Stimulated activated CD4-positive, alpha-beta T cell treated with anti-CD3 and anti-CD28 coated beads, TNF-alpha, amount 100 ng/mL, for 48 hours (primary cell): Measurements from ENCODE around the gene IFT122.

ENCODE experiments used
- DNase-seq, 3 donors: peaks; one replicate each; pipeline ENCODE4 v3.0.0-alpha.2; 2020; ENCODE audit warnings: low read depth in 3 of 3

Gene IFT122

GRCh38 chr3:129555616-129556357 is 115.8 kb downstream of the IFT122 start:
- no peak for DNase-seq

DNA sequence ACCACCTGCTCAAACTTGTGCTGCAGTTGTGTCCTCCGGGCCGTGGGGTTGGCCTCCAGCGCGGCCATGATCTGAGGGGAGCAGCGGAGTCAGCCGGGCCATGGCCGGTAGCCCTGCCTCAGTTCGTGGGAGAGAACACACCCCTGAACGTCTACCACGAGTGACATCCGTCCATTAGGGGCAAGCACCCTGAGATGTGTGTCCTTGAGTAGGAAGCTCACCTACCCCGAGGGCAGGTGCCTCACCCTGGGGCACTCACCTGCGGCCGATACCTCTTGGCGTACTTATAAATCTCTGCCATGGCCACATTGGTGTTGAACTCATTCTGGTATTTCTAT is 116.3 kb downstream of the IFT122 start:
- DNase-seq = no peak

GRCh38 chr3:129556890-129557547 is 117.0 kb downstream of the IFT122 start:
- no peak for DNase-seq

GRCh38 chr3:129557548-129557894 is 117.5 kb downstream of the IFT122 start:
- DNase-seq = no peak

GRCh38 chr3:129558081-129558771 is 118.2 kb downstream of the IFT122 start:
- no peak for DNase-seq

- no peak for DNase-seq
Observed at GRCh38 chr3:129558772-129559564, 118.9 kb downstream of the IFT122 start.

- DNase-seq = no peak
Observed at GRCh38 chr3:129559565-129560079, 119.6 kb downstream of the IFT122 start.

GRCh38 chr3:129560269-129560787 is 120.3 kb downstream of the IFT122 start:
- no peak for DNase-seq

- DNase-seq = no peak
Observed at GRCh38 chr3:129560911-129561594, 121.0 kb downstream of the IFT122 start.

DNA sequence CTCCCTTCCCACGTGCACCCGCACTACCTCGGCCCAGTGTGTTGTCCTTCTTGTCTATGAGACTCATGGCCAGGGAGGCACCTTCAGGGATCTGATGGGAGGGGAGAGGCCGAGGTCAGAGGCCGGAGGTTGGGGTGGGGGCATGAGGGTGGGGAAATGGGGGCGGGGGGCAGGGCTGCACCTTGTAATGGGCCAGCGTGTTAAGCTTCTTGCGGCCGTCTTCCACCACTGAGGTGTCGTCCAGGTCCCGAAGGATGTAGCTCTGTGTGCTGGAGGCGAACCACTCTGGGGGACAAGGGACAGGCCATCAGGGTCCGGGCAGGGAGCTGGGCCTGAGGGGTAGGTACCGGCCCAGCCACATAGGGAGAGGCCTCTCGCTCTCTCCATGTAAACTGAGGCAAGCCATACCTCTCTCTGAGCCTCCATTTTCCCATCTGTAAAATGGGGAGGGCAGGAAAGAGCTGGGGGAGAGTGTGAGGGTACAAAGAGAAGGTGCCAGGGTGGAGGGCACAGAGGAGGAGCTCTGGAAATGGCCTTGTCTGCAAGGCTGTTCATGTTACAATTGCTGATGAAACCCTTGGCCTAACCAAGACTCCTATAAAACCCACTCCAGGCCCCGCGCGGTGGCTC is 121.7 kb downstream of the IFT122 start:
- no peak for DNase-seq

- DNase-seq = no peak
Observed at GRCh38 chr3:129562803-129563202, 122.8 kb downstream of the IFT122 start.

- DNase-seq = no peak
Observed at GRCh38 chr3:129563332-129563731, 123.3 kb downstream of the IFT122 start.

- no peak for DNase-seq
Observed at GRCh38 chr3:129563850-129564535, 124.0 kb downstream of the IFT122 start.

DNA sequence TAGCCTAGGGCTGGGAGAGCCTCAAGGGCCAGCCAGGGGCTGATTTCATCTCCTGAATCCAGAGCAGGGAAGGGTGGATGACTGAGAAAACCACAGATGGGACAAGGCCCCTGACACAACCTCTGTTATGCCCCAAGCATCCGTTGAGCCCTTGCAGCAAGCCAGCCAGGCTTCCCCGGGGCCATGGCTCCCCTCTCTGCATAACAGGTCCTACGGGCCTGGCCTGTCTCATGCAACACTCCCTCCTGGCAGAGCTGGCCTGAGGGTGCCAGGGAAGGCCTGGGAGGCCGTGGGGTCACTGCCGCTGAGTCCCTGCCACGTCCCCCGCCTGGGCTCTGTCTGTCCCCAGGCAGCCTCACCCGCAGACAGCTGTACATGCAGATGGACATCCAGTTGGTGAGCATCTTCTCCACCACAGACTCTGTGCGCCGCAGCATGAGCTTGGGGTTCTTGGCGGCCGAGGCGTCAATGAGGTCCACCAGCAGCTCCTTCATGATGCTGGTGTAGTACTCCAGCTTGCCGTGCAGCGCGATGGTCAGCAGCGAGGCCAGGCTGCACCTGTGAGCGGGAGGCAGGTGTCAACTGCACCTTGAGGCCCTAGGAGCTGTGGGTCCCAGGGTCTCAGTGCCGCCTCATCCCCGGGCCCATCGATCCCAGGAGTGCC is 125.1 kb downstream of the IFT122 start:
- DNase-seq = no peak

DNA sequence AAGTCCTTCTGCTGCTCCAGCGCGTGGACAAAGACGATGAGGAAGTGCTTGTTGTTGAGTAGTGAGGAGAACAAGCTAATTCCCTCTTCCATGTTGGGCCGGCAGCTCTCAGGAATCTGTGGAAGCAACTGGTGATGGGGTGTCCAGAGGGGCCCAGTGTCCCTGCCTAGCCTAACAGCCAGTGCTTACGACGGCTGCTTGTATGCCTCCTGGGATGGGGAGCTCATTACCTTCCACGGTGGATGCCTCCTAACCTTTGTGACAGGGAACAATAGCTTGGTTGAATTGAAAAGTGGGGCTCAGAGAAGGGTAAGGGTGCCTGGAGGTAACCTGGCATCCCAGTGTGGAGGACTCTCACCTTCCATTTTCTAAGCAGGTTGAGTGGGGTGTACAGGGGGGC is 125.9 kb downstream of the IFT122 start:
- no peak for DNase-seq

DNA sequence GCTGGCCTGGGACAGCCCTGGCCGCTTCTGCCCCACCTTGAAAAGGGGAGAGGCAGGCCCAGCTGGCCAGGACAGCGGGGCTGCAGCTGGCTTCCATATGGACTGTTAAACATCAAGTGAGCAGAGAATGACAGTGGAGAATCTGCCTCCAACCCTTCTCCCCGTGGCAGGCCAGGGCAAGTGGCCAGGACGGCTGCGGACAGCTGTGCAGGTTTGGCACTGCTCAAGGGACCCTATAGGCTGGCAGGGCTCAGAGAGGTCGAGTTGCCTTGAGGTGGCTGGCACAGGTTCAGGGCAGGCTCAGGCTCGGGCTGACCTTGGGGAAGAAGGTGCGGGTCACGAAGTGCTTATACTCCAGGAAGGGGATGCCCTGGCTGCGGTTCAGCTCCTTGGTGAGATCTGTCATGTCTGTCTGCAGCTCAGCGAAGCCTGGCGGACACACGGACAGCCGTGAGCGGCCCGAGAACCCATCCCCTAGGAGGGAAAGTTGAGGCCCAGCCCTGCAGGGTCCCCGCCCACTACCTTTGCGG is 127.2 kb downstream of the IFT122 start:
- DNase-seq = no peak

GRCh38 chr3:129567939-129568338 is 127.9 kb downstream of the IFT122 start:
- DNase-seq = no peak

DNA sequence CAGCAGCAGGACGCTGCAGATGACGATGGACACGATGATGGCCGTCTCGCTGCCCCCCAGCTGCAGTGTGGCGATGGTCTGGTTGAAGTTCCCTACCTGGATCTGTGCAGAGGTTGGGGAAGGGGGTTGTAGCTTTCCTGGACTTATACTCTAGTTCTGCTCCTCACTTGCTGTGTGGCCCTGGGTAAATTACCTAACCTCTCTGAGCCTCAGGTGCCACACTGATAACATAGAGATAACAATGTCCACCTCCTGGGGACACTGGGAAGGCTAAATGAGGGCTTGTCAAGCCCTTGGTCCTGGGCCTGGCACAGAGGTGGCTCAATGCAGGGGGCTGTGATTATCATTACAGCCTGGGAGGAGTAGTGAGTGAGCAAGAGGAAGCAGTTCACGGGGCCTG is 129.8 kb downstream of the IFT122 start:
- DNase-seq = no peak
